Measurements from ENCODE around the gene OR4D1. TPM values are rescaled to one million over a fixed set of nuclear protein-coding genes. Genes with fewer than 3 reads are reported as not detected.

OR4D1 gene
- total and polyA plus RNA-seq, 9 of the 15 experiments (the other 6 are each of a cell fraction or from before 2014, with no cell fraction given): not detected

GRCh38 chr17:58184986-58185761 is 37.0 kb downstream of the OR4D1 start (continued):
- TF ChIP-seq ZNF217 (CRISPR knock-in tag; IDR thresholded peaks at IDR 0.05) (no peak), HDAC3 (IDR thresholded peaks at IDR 0.05; ENCODE audit: borderline replicate concordance, partially characterized antibody) (no peak), ETV6 (IDR thresholded peaks at IDR 0.05; ENCODE audit: borderline replicate concordance in 1 of 2, low read depth in 2 of 2, low read length in 1 of 2) (no peak), ETV6 (CRISPR knock-in tag; IDR thresholded peaks at IDR 0.05; ENCODE audit: borderline replicate concordance) (0 out of 2 replicates have a peak, but pooled peaks have one; percentile 37), NFE2L1 (tag; IDR thresholded peaks at IDR 0.05; ENCODE audit: borderline replicate concordance, low read depth) (no peak), HMGXB4 (CRISPR knock-in tag; IDR thresholded peaks at IDR 0.05) (no peak), MCM2 (IDR thresholded peaks at IDR 0.05; ENCODE audit: low read depth) (no peak), TAF1 (IDR thresholded peaks at IDR 0.05; ENCODE audit: control insufficient read depth, extremely low read depth, insufficient read depth, low read length, severe bottlenecking) (no peak), THRA (IDR thresholded peaks at IDR 0.05) (no peak), ZFP1 (CRISPR knock-in tag; IDR thresholded peaks at IDR 0.05) (no peak), HBP1 (CRISPR knock-in tag; IDR thresholded peaks at IDR 0.05) (no peak), ZNF354B (CRISPR knock-in tag; IDR thresholded peaks at IDR 0.05) (no peak), EP400 (IDR thresholded peaks at IDR 0.05) (no peak), FOXK1 (CRISPR knock-in tag; IDR thresholded peaks at IDR 0.05; ENCODE audit: borderline replicate concordance) (no peak), ZNF586 (CRISPR knock-in tag; conservative IDR thresholded peaks at IDR 0.05) (no peak), NFRKB (IDR thresholded peaks at IDR 0.05; ENCODE audit: low read depth) (no peak), ZFP36 (IDR thresholded peaks at IDR 0.05; ENCODE audit: low read depth, low read length, partially characterized antibody) (peak; percentile 19), CHD4 (IDR thresholded peaks at IDR 0.05; ENCODE audit: insufficient read depth, insufficient replicate concordance, low read depth, low read length, poor library complexity, severe bottlenecking) (no peak), SMC3 (conservative IDR thresholded peaks at IDR 0.05; ENCODE audit: insufficient read depth, low read depth, low read length) (no peak), TAF15 (IDR thresholded peaks at IDR 0.05; ENCODE audit: low read depth, low read length) (no peak), ZNF133 (CRISPR knock-in tag; IDR thresholded peaks at IDR 0.05) (0 out of 2 replicates have a peak, but pooled peaks have one; percentile 18)
